GM08714 (cell line): ENCODE data around the gene FBLN1.

Source experiments
- H3K4me3 ChIP-seq: fragments of 200-500 bp; sonication (Bioruptor generic); 2 replicates; pipeline ENCODE4 v1.5.1; 2014; ENCODE audit warnings: mild to moderate bottlenecking, low read length, inconsistent platforms
- ZNF274 ChIP-seq: IDR thresholded peaks from 2 replicates; pipeline ENCODE4 v1.6.1; 2012; ENCODE audit warnings: mild to moderate bottlenecking, low read depth, low read length

The FBLN1 gene

DNA sequence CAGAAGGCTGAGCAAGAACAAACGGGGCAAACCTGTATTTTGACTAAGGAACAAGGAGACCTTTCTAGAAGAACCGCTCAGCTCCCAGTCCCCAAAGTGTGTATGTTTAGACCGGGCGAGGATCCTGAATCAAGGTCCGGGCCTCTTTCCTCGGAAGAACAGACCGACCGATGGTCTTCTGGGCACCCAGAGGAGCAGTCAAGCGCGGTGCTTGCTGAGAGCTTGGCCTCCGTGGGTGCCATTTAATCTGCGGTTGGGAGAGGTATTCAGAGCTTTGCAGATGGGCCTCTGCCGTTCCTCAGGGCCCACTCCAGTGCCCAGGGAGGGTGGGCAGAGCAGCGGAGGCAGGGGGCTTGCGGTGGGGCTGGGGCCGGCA is 142.5 kb downstream of the FBLN1 start:
- H3K4me3 ChIP-seq = no peak overlapping the region
- no peak for TF ChIP-seq ZNF274

DNA sequence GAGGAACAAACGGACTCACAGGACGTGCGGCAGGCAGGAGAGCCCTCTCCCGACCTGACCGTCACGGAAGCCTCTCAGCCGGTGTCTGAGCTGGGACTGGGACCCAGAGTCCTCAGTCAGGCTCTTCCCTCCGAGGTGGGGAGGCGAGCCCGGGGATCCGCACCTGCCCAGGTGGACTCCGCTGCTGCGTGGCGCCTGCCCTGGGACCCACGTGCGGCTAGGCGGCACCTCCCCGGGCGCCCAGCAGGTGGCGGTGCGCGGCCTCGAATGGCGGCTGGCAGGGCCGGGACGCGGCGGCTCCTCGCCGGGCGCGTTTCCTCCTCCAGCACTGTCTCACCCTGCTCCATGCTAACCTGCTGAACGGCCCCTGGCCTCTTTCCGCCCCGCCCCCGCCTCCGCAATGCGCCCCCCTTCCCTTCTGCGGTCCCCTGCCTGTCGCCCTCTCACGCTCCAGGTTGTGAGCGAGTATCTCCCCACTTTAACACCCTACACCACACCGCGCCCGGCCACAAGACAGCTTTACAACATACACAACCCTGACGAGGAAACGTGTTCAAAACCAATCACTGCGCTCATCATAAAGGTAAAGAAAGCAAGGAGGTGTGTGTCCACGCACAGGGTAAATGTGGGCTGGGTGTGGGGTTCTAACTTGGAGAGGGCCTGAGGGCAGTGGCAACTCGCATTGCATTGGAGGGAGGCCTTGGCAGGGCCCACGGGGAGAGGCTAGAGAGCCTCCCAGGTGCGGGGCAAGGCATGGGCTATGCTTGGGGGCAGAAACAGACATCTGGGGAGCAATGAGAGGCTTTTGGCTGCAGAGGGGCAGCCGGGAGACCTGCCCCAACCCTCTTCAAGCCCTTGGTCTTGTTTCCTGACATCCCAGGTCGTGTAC is 143.1 kb downstream of the FBLN1 start:
- TF ChIP-seq ZNF274 = no peak
- H3K4me3 ChIP-seq = no peak overlapping the region

DNA sequence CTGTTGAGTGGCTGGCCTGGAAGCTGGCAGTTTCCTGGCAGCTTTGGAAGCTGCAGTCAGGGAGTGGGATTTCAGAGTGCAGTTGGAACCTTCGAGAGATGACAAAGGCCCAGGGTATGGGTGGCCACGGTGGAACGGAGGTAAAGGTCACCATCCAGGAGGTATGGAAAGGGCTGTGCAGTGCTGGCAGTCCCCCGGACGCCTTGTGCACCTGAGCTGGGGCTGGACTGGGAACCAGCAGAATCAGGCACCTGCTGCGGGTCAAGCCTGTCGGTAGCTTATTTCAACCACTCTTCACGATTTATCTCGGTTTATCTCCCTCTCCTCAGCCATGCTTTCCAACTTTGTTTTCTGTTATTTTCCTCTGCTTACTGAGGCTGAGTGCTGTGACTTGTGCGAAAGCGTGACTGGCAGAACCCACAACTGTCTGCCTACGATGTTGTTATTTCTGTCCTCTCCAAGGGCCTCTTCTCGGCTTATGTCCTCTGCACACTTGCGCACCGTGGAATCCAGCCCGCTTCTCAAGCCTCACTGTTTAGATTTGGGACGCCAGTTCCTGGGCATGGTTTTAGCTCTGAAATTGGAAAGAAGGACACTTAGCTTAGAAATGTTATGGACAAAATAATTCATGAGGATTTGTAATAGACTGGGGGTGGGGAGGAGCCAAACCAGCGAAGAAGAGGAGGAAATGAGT is 145.0 kb downstream of the FBLN1 start:
- TF ChIP-seq ZNF274 = no peak
- H3K4me3 ChIP-seq = no peak overlapping the region

DNA sequence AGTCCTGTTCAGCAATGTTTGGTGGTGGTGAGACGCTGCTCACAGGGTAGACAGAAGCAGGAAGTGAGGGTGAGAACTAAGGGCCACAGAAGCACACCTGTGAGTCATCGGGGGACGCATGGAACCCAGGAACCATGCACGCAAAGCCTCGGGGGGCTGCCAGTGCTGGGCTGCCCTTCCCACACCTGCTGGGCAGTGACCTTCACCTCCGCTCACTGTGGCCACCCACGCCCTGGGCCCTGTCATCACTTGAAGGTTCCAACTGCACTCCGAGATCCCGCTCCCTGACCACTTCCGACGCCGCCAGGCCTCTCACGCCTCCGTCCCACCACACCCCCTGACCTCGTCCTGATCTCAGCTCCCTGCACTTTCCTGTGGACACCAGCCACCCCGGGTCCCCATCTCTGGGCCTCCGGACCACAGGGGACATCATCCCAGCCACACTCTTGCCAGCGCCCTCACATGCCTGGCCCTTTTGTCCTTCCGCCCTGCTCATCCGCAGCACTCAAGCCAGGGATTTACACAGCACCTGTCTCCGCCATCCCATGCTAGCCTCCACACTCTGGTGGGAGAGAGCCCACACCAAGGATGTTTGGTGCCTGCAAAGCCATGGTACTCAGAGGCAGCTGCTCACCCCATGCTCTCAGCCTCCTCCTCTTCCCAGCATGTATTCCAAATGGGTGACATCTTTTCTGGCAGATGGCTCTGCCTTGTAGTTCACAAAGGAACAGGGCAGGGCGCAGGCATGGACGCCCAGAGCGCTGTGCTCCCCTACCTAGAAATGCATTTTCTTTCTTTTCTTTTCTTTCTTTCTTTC is 145.8 kb downstream of the FBLN1 start:
- H3K4me3 ChIP-seq = no peak overlapping the region
- TF ChIP-seq ZNF274 = no peak

DNA sequence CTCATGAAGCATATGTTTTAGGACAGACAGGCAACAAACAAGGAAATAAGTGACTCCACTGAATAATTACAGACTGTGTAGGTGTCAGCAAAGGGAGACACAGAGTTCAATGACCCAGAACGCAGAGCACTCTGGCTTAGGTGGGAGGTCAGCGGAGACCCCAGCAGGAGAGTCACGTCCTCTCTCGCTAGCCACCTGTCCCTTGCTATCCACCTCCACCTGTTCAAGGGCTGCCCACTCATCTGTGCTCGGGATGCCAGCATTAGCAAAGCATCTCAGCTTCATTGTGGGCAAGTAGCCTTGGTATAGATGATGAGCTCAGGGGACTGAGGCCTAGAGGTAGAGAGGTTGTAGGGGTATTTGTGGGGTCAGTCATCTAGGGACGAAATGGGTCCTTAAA is 147.1 kb downstream of the FBLN1 start:
- TF ChIP-seq ZNF274 = no peak
- no peak overlapping the region for H3K4me3 ChIP-seq

DNA sequence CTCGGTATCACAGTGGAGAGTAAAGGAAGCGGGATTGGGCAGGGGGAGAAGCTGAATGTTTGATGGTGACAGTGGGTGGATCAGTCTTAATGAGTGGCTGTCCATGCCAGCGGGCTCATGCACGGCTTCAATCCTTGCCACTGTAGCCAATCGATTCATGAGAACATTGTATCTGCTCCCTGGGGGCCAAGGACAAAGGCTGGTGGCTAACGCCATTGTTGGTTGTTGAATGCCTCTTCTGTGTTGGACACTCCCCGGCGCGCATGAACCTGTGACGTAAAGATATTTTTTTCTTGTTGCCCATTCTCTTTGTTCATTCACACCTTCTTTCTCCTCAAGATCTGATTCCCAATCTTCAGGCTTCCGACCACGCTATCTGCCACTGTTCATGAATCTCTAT is 148.0 kb downstream of the FBLN1 start:
- H3K4me3 ChIP-seq = no peak overlapping the region
- no peak for TF ChIP-seq ZNF274
